HepG2 (cell line): ENCODE measurements around the gene SMIM45.
A peak's percentile ranks its signal among the peaks of the same experiment; 100 is the strongest.

Source experiments
- CEBPG ChIP-seq: IDR thresholded peaks from 2 replicates; pipeline ENCODE4 v1.6.1; 2016
- HCFC1 ChIP-seq: fragments of 150-350 bp; IDR thresholded peaks from 2 replicates; pipeline ENCODE4 v1.6.1; 2014; ENCODE audit warnings: low read depth, low read length
- HOXD1 ChIP-seq: sonication (generic); formaldehyde crosslinking; IDR thresholded peaks from 2 replicates; pipeline ENCODE4 v1.5.0; 2020; ENCODE audit warnings: missing genetic modification reagents
- ISL2 ChIP-seq: sonication (generic); formaldehyde crosslinking; IDR thresholded peaks from 2 replicates; pipeline ENCODE4 v1.5.0; 2020; ENCODE audit warnings: missing genetic modification reagents
- JDP2 ChIP-seq: sonication (generic); formaldehyde crosslinking; IDR thresholded peaks from 2 replicates; pipeline ENCODE4 v1.8.1; 2022; ENCODE audit warnings: missing genetic modification reagents, borderline replicate concordance
- KLF6 ChIP-seq: IDR thresholded peaks from 2 replicates; pipeline ENCODE4 v1.8.0; 2016; ENCODE audit warnings: missing biosample characterization, missing genetic modification reagents
- RARG ChIP-seq: sonication (generic); formaldehyde crosslinking; IDR thresholded peaks from 2 replicates; pipeline ENCODE4 v1.4.0; 2020; ENCODE audit warnings: low read depth, mild to moderate bottlenecking, missing genetic modification reagents
- RBM22 ChIP-seq: fragments of 200-400 bp; formaldehyde crosslinking; optimal IDR thresholded peaks from 2 replicates; pipeline ENCODE3; 2017; ENCODE audit warnings: mild to moderate bottlenecking, low read length, moderate library complexity
- SP5 ChIP-seq: IDR thresholded peaks from 2 replicates; pipeline ENCODE4 v1.6.1; 2016; ENCODE audit warnings: low read depth, borderline replicate concordance
- ZNF143 ChIP-seq: sonication (generic); formaldehyde crosslinking; IDR thresholded peaks from 2 replicates; pipeline ENCODE4 v1.4.0; 2020; ENCODE audit warnings: missing genetic modification reagents
- ZNF44 ChIP-seq: sonication (generic); formaldehyde crosslinking; IDR thresholded peaks from 2 replicates; pipeline ENCODE4 v1.5.1; 2020; ENCODE audit warnings: mild to moderate bottlenecking, missing genetic modification reagents
- ZNF558 ChIP-seq: sonication (generic); formaldehyde crosslinking; IDR thresholded peaks from 2 replicates; pipeline ENCODE4 v1.9.0; 2022; ENCODE audit warnings: mild to moderate bottlenecking, missing genetic modification reagents, borderline replicate concordance
- ZNF619 ChIP-seq: sonication (generic); formaldehyde crosslinking; IDR thresholded peaks from 2 replicates; pipeline ENCODE4 v1.4.0; 2020; ENCODE audit warnings: mild to moderate bottlenecking, missing genetic modification reagents
- ZNF749 ChIP-seq: sonication (generic); formaldehyde crosslinking; IDR thresholded peaks from 2 replicates; pipeline ENCODE4 v1.8.0; 2022; ENCODE audit warnings: mild to moderate bottlenecking, missing genetic modification reagents, moderate library complexity, borderline replicate concordance
- ZNF75D ChIP-seq: sonication (generic); formaldehyde crosslinking; IDR thresholded peaks from 2 replicates; pipeline ENCODE4 v1.8.1; 2023; ENCODE audit warnings: missing genetic modification reagents, mild to moderate bottlenecking, borderline replicate concordance
- ZNF841 ChIP-seq: sonication (generic); formaldehyde crosslinking; IDR thresholded peaks from 2 replicates; pipeline ENCODE4 v1.8.1; 2023; ENCODE audit warnings: missing genetic modification reagents, borderline replicate concordance
- TF ChIP-seq, protein P1 (sequence below): IDR thresholded peaks from 2 replicates; pipeline ENCODE4 v1.6.1; 2012; ENCODE audit warnings: low read depth, low read length, improper control_type of control experiment
- TF ChIP-seq, protein P2 (sequence below): IDR thresholded peaks from 2 replicates; pipeline ENCODE4 v1.6.1; 2016; ENCODE audit warnings: missing compliant biosample characterization, missing genetic modification reagents, borderline replicate concordance
- TF ChIP-seq, protein P3 (sequence below): sonication (generic); formaldehyde crosslinking; IDR thresholded peaks from 2 replicates; pipeline ENCODE4 v1.9.0; 2021; ENCODE audit warnings: mild to moderate bottlenecking, missing genetic modification reagents

The SMIM45 gene

DNA sequence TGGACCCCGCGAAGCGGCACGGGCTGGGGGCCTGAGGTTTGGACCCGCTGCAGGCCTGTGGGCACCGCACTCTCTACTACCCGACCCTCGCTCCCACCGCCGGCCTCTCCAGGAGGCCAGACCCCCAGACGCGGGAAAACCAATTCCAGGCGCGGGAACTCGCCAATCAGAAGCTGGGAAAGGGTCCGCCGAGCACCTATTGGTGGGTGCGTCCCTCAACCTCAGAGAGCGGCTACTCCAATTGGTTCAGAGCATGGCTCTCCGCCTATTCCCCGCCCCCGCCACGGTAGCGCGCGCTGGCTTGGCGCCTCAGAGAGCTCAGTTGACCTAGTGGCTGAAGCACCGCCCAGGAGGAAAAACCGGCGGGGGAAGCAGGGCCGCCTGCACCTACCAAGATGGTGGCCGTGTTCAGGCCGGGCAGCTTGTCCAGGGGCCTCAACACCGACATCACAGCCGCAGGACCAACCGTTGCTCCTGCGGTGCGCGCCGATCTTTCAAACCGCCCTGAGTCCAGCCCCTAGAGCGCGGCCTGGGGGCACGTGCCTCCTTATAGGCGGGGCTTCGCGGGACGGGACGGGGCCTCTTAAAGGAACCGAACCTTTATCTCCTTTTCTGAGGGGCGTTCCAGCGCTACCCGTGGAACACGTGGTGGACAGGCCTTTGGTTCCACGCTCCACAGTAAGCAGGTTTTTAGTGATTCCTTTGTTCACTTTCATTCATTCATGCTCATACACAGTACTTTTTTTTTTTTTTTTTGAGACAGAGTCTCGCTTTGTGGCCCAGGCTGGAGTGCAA is 5.1 kb upstream of the SMIM45 start, which contains the start of gene CENPM (continued):
- no peak for TF ChIP-seq JDP2
- TF ChIP-seq, protein P1, sequence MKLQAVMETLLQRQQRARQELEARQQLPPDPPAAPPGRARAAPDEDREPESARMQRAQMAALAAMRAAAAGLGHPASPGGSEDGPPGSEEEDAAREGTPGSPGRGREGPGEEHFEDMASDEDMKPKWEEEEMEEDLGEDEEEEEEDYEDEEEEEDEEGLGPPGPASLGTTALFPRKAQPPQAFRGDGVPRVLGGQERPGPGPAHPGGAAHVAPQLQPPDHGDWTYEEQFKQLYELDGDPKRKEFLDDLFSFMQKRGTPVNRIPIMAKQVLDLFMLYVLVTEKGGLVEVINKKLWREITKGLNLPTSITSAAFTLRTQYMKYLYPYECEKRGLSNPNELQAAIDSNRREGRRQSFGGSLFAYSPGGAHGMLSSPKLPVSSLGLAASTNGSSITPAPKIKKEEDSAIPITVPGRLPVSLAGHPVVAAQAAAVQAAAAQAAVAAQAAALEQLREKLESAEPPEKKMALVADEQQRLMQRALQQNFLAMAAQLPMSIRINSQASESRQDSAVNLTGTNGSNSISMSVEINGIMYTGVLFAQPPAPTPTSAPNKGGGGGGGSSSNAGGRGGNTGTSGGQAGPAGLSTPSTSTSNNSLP, result no peak
- no peak; the same call in 1 of the 2 replicates for TF ChIP-seq ZNF143 (CRISPR knock-in tag)
- peak; percentile 88; the same call in 1 of the 2 replicates for TF ChIP-seq RARG (CRISPR knock-in tag)
- TF ChIP-seq, protein P2, sequence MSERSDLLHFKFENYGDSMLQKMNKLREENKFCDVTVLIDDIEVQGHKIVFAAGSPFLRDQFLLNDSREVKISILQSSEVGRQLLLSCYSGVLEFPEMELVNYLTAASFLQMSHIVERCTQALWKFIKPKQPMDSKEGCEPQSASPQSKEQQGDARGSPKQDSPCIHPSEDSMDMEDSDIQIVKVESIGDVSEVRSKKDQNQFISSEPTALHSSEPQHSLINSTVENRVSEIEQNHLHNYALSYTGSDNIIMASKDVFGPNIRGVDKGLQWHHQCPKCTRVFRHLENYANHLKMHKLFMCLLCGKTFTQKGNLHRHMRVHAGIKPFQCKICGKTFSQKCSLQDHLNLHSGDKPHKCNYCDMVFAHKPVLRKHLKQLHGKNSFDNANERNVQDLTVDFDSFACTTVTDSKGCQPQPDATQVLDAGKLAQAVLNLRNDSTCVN, result no peak
- TF ChIP-seq ZNF841 (CRISPR knock-in tag), result no peak
- TF ChIP-seq ZNF75D (CRISPR knock-in tag), result 0 out of 2 replicates have a peak, but pooled peaks have one; percentile 12
- TF ChIP-seq HOXD1 (CRISPR knock-in tag), result peak; percentile 59; the same call in 1 of the 2 replicates
- TF ChIP-seq HCFC1, result no peak
- TF ChIP-seq ISL2 (CRISPR knock-in tag), result no peak
- TF ChIP-seq CEBPG (CRISPR knock-in tag), result no peak
- no peak for TF ChIP-seq RBM22
- TF ChIP-seq, protein P3, sequence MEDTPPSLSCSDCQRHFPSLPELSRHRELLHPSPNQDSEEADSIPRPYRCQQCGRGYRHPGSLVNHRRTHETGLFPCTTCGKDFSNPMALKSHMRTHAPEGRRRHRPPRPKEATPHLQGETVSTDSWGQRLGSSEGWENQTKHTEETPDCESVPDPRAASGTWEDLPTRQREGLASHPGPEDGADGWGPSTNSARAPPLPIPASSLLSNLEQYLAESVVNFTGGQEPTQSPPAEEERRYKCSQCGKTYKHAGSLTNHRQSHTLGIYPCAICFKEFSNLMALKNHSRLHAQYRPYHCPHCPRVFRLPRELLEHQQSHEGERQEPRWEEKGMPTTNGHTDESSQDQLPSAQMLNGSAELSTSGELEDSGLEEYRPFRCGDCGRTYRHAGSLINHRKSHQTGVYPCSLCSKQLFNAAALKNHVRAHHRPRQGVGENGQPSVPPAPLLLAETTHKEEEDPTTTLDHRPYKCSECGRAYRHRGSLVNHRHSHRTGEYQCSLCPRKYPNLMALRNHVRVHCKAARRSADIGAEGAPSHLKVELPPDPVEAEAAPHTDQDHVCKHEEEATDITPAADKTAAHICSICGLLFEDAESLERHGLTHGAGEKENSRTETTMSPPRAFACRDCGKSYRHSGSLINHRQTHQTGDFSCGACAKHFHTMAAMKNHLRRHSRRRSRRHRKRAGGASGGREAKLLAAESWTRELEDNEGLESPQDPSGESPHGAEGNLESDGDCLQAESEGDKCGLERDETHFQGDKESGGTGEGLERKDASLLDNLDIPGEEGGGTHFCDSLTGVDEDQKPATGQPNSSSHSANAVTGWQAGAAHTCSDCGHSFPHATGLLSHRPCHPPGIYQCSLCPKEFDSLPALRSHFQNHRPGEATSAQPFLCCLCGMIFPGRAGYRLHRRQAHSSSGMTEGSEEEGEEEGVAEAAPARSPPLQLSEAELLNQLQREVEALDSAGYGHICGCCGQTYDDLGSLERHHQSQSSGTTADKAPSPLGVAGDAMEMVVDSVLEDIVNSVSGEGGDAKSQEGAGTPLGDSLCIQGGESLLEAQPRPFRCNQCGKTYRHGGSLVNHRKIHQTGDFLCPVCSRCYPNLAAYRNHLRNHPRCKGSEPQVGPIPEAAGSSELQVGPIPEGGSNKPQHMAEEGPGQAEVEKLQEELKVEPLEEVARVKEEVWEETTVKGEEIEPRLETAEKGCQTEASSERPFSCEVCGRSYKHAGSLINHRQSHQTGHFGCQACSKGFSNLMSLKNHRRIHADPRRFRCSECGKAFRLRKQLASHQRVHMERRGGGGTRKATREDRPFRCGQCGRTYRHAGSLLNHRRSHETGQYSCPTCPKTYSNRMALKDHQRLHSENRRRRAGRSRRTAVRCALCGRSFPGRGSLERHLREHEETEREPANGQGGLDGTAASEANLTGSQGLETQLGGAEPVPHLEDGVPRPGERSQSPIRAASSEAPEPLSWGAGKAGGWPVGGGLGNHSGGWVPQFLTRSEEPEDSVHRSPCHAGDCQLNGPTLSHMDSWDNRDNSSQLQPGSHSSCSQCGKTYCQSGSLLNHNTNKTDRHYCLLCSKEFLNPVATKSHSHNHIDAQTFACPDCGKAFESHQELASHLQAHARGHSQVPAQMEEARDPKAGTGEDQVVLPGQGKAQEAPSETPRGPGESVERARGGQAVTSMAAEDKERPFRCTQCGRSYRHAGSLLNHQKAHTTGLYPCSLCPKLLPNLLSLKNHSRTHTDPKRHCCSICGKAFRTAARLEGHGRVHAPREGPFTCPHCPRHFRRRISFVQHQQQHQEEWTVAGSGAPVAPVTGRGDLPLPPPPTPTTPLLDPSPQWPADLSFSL, result no peak
- TF ChIP-seq SP5 (CRISPR knock-in tag), result peak; percentile 36; the same call in 1 of the 2 replicates
- TF ChIP-seq ZNF44 (CRISPR knock-in tag), result peak; percentile 94
- no peak for TF ChIP-seq ZNF619 (CRISPR knock-in tag)
- TF ChIP-seq KLF6, result no peak
- peak; percentile 89 for TF ChIP-seq ZNF749 (CRISPR knock-in tag)
- TF ChIP-seq ZNF558 (CRISPR knock-in tag), result no peak; the same call in none of the 2 replicates
